Colonic mucosa (tissue), 4 donors: ENCODE data around the gene AGO4. TPM values are rescaled to one million over a fixed set of nuclear protein-coding genes. Genes with fewer than 3 reads are reported as not detected.

Source experiments
- DNase-seq: peaks from one replicate; pipeline ENCODE4 v3.0.0-alpha.2; 2020
- H3K27ac ChIP-seq: fragments of 200-600 bp; one replicate; pipeline ENCODE4 v1.8.0; 2021
- H3K27me3 ChIP-seq: fragments of 200-600 bp; one replicate; pipeline ENCODE4 v1.8.0; 2021
- H3K36me3 ChIP-seq: fragments of 200-600 bp; one replicate; pipeline ENCODE4 v1.8.0; 2021
- H3K4me1 ChIP-seq: fragments of 200-600 bp; one replicate; pipeline ENCODE4 v1.8.0; 2021; ENCODE audit warnings: mild to moderate bottlenecking
- H3K4me3 ChIP-seq: fragments of 200-600 bp; one replicate; pipeline ENCODE4 v1.8.0; 2021
- H3K9ac ChIP-seq, 2 donors: one replicate each; pipeline ENCODE4 v1.7.0; 2013; ENCODE audit warnings: control low read depth in 2 of 2, low read depth in 2 of 2, low read length in 2 of 2
- H3K9me3 ChIP-seq: fragments of 200-600 bp; one replicate; pipeline ENCODE4 v1.8.0; 2021
- intact Hi-C: fragments of 100-400 bp; cut with DNase I; formaldehyde crosslinking; loops from one replicate; pipeline ENCODE4 v1.14.1; 2022
- total RNA-seq, 2 donors: library from RNA; stranded (reverse); fragmentation: NEBNext Ultra II Directional in 1 of 2; extraction: Animal tissue kit (Norgen Biotek cat#: 25700) in 1 of 2; gene quantifications; one replicate each; pipeline ENCODE4 v1.2.1, GENCODE V29; 2021
- TF ChIP-seq, protein P1 (sequence below): fragments of 200-600 bp; IDR thresholded peaks from one replicate; pipeline ENCODE4 v1.8.0; 2022; ENCODE audit warnings: antibody characterized with exemption, mild to moderate bottlenecking
- donor health status: healthy.
- donor health status: DM: no; HTN: no; CAD: no.
- donor health status: DM: no; HTN: no; CAD: no.

The AGO4 gene
- total RNA-seq, 2 donors from 2014 or later: 7.4 to 17.5 TPM

GRCh38 chr1:35902671-35903070, 94.9 kb downstream of the AGO4 start:
- intact Hi-C loops: no loop called here
- H3K36me3 ChIP-seq: peaks cover 9% of the 10 kb centered on the region
- H3K27me3 ChIP-seq: no peaks in the 10 kb centered on the region
- no peak overlapping the region for H3K4me3 ChIP-seq
- H3K9me3 ChIP-seq: no peaks in the 10 kb centered on the region
- no peak overlapping the region for H3K9ac ChIP-seq
- H3K27ac ChIP-seq: no peak overlapping the region
- TF ChIP-seq, protein P1, sequence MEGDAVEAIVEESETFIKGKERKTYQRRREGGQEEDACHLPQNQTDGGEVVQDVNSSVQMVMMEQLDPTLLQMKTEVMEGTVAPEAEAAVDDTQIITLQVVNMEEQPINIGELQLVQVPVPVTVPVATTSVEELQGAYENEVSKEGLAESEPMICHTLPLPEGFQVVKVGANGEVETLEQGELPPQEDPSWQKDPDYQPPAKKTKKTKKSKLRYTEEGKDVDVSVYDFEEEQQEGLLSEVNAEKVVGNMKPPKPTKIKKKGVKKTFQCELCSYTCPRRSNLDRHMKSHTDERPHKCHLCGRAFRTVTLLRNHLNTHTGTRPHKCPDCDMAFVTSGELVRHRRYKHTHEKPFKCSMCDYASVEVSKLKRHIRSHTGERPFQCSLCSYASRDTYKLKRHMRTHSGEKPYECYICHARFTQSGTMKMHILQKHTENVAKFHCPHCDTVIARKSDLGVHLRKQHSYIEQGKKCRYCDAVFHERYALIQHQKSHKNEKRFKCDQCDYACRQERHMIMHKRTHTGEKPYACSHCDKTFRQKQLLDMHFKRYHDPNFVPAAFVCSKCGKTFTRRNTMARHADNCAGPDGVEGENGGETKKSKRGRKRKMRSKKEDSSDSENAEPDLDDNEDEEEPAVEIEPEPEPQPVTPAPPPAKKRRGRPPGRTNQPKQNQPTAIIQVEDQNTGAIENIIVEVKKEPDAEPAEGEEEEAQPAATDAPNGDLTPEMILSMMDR: no peak
- no peak for DNase-seq
- no peaks in the 10 kb centered on the region for H3K4me1 ChIP-seq

Other genes with a start within 250 kb of the AGO4 start
- gene TFAP2E, start 234.7 kb upstream of the AGO4 start, total RNA-seq: 1 to 10 TPM in 1 of 2 donors, under 1 TPM in 1; 0.67 to 1.1 TPM
- 10 to 100 TPM; 48.4 to 73.9 TPM for gene PSMB2, start 166.5 kb upstream of the AGO4 start, total RNA-seq
- gene C1orf216, start 89.1 kb upstream of the AGO4 start, total RNA-seq: 1 to 10 TPM; 2.9 to 4.2 TPM
- gene CLSPN, start 38.0 kb upstream of the AGO4 start, total RNA-seq: 10 to 100 TPM in 1 of 2 donors, 1 to 10 TPM in 1; 3.1 to 27.7 TPM
- 10 to 100 TPM; 24.2 to 27.7 TPM for gene AGO1, start 75.2 kb downstream of the AGO4 start, total RNA-seq
- 10 to 100 TPM; 16.7 to 21.4 TPM for gene AGO3, start 123.1 kb downstream of the AGO4 start, total RNA-seq